ENCODE results near the gene LRRC71.

GRCh38 chr1:156959925-156960324 is 39.5 kb downstream of the LRRC71 start:
- TF ChIP-seq GABPA (IDR thresholded peaks at IDR 0.05; ENCODE audit: borderline replicate concordance, insufficient read depth, low read length) (no peak), CTCF (IDR thresholded peaks at IDR 0.05; ENCODE audit: control extremely low read depth in 1 of 3, insufficient read depth in 1 of 3, low read depth in 1 of 3, low read length in 3 of 3) (no peak), POLR2A (IDR thresholded peaks at IDR 0.05; ENCODE audit: control extremely low read depth in 1 of 2, low read depth in 2 of 2, low read length in 2 of 2) (no peak), SP4 (IDR thresholded peaks at IDR 0.05; ENCODE audit: low read length) (no peak), TCF12 (IDR thresholded peaks at IDR 0.05; ENCODE audit: low read depth, low read length) (no peak), EP300 (IDR thresholded peaks at IDR 0.05; ENCODE audit: borderline replicate concordance in 1 of 2, low read depth in 2 of 2, low read length in 2 of 2) (no peak), SIN3A (conservative IDR thresholded peaks at IDR 0.05 in 1 of 2, IDR thresholded peaks at IDR 0.05 in 1 of 2; ENCODE audit: low read depth in 1 of 2, low read length in 2 of 2) (no peak), BRCA1 (IDR thresholded peaks at IDR 0.05; ENCODE audit: low read depth, low read length) (no peak)
